DMS53 (cell line): ENCODE measurements around the gene COX7B2.

Experiments used
- DNase-seq: peaks from one replicate; lab custom pipeline; 2025; lab: John Stamatoyannopoulos, UW

COX7B2 gene

GRCh38 chr4:46909078-46909477 is at the start of gene COX7B2:
TSS of gene COX7B2 (minus strand) at chr4:46909245. CDS start at chr4:46735192, 174,053 bp downstream.
- peak; percentile 94 for DNase-seq

GRCh38 chr4:46956451-46956850 is 47.4 kb upstream of the COX7B2 start:
- no peak for DNase-seq

GRCh38 chr4:46955601-46956000 is 46.6 kb upstream of the COX7B2 start:
- DNase-seq = no peak

GRCh38 chr4:46954643-46955042 is 45.6 kb upstream of the COX7B2 start:
- no peak for DNase-seq

GRCh38 chr4:46953564-46953963 is 44.5 kb upstream of the COX7B2 start:
- no peak for DNase-seq

- no peak for DNase-seq
Observed at GRCh38 chr4:46952451-46952850, 43.4 kb upstream of the COX7B2 start.

- no peak for DNase-seq
Observed at GRCh38 chr4:46950826-46951225, 41.8 kb upstream of the COX7B2 start.

- no peak for DNase-seq
Observed at GRCh38 chr4:46949822-46950221, 40.8 kb upstream of the COX7B2 start.

- DNase-seq = no peak
Observed at GRCh38 chr4:46947541-46947940, 38.5 kb upstream of the COX7B2 start.

GRCh38 chr4:46946919-46947536 is 38.0 kb upstream of the COX7B2 start:
- DNase-seq = peak; percentile 9

- no peak for DNase-seq
Observed at GRCh38 chr4:46945062-46945461, 36.0 kb upstream of the COX7B2 start.

- DNase-seq = no peak
Observed at GRCh38 chr4:46944345-46944744, 35.3 kb upstream of the COX7B2 start.

- DNase-seq = peak; percentile 49
Observed at GRCh38 chr4:46937493-46937892, 28.4 kb upstream of the COX7B2 start.

- no peak for DNase-seq
Observed at GRCh38 chr4:46934726-46935125, 25.7 kb upstream of the COX7B2 start.

- DNase-seq = no peak
Observed at GRCh38 chr4:46933686-46934085, 24.6 kb upstream of the COX7B2 start.

GRCh38 chr4:46931981-46932380 is 22.9 kb upstream of the COX7B2 start:
- DNase-seq = peak; percentile 71

- no peak for DNase-seq
Observed at GRCh38 chr4:46930891-46931290, 21.8 kb upstream of the COX7B2 start.

- DNase-seq = no peak
Observed at GRCh38 chr4:46927201-46927600, 18.2 kb upstream of the COX7B2 start.

GRCh38 chr4:46924789-46925529 is 15.9 kb upstream of the COX7B2 start:
- DNase-seq = no peak

GRCh38 chr4:46922205-46922604 is 13.2 kb upstream of the COX7B2 start:
- no peak for DNase-seq

GRCh38 chr4:46908148-46908547 is 897 bp downstream of the COX7B2 start:
- peak; percentile 40 for DNase-seq

GRCh38 chr4:46900082-46900481 is 9.0 kb downstream of the COX7B2 start:
- DNase-seq = no peak

- no peak for DNase-seq
Observed at GRCh38 chr4:46894826-46895225, 14.2 kb downstream of the COX7B2 start.

- no peak for DNase-seq
Observed at GRCh38 chr4:46890056-46890455, 19.0 kb downstream of the COX7B2 start.
